Transverse colon (tissue), 4 donors: ENCODE data around the gene ZNRD2. TPM values are rescaled to one million over a fixed set of nuclear protein-coding genes. Genes with fewer than 3 reads are reported as not detected.
A peak's percentile ranks its signal among the peaks of the same experiment; 100 is the strongest.

Experiments
- DNase-seq: peaks from one replicate; pipeline ENCODE4 v3.0.0-alpha.2; 2019
- H3K27ac ChIP-seq, 4 donors: fragments of 200-600 bp; sonication (generic); 2 replicates each; pipeline ENCODE4 v1.5.1; 2016 to 2018; ENCODE audit warnings: inconsistent platforms in 4 of 4
- H3K27me3 ChIP-seq: fragments of 200-600 bp; sonication (generic); 2 replicates; pipeline ENCODE4 v1.5.1; 2017; ENCODE audit warnings: inconsistent platforms
- H3K36me3 ChIP-seq, 4 donors: fragments of 200-600 bp; sonication (generic); 2 replicates each; pipeline ENCODE4 v1.5.1; 2017 to 2019; ENCODE audit warnings: inconsistent platforms in 4 of 4
- H3K4me1 ChIP-seq, 4 donors: fragments of 200-600 bp; sonication (generic); 2 replicates each; pipeline ENCODE4 v1.5.1; 2017 to 2020; ENCODE audit warnings: inconsistent platforms in 4 of 4
- H3K4me3 ChIP-seq, 4 donors: fragments of 200-600 bp; sonication (generic); 1 replicate in 1 of 4; 2 replicates in 3 of 4; pipeline versions ENCODE4 v1.5.1 to v1.6.1; 2017 to 2019; ENCODE audit warnings: inconsistent platforms in 4 of 4
- H3K9me3 ChIP-seq, 2 donors: fragments of 200-600 bp; sonication (generic); 2 replicates each; pipeline ENCODE4 v1.5.1; 2017 to 2019; ENCODE audit warnings: inconsistent platforms in 2 of 2
- CTCF ChIP-seq, 5 experiments: fragments of 200-600 bp in 3 of 5; fragments of 450-650 bp in 2 of 5; sonication (generic) in 3 of 5; IDR thresholded peaks; 1 replicate in 2 of 5; 2 replicates in 3 of 5; pipeline ENCODE4 v1.5.1; 2016 to 2017; ENCODE audit warnings: antibody characterized with exemption in 5 of 5, inconsistent platforms in 3 of 5, mild to moderate bottlenecking in 2 of 5, moderate library complexity in 1 of 5
- EP300 ChIP-seq: sonication (generic); formaldehyde crosslinking; IDR thresholded peaks from one replicate; pipeline ENCODE4 v1.6.1; 2017; ENCODE audit warnings: antibody characterized with exemption, low read depth
- POLR2A ChIP-seq: fragments of 450-650 bp; IDR thresholded peaks from one replicate; pipeline ENCODE4 v1.6.1; 2016; ENCODE audit warnings: antibody characterized with exemption, mild to moderate bottlenecking, moderate library complexity
- POLR2AphosphoS5 ChIP-seq, 3 donors: sonication (generic); formaldehyde crosslinking; IDR thresholded peaks; one replicate each; pipeline ENCODE4 v1.6.1; 2016; ENCODE audit warnings: antibody characterized with exemption in 3 of 3
- WGBS, 2 donors: methylation state at CpG; one replicate each; pipeline ENCODE4 v1.1.5; 2018; ENCODE audit warnings: low coverage in 1 of 2; 5-methylcytosine and 5-hydroxymethylcytosine counted together
- in situ Hi-C, 4 donors: fragments of 200-750 bp; cut with MboI; loops; one replicate each; pipeline versions ENCODE4 v1.15.0 to v1.15.1; 2017; ENCODE audit warnings: low sequenced_read_pairs in 3 of 4, low pct_ligation_motif_present in 1 of 4, low pct_unique_long_range_greater_than_20kb in 1 of 4
- intact Hi-C: fragments of 100-400 bp; cut with DNase I; formaldehyde crosslinking; loops from one replicate; pipeline ENCODE4 v1.15.1; 2023; ENCODE audit warnings: low total_unique reads
- total RNA-seq, 4 donors: library from RNA; depleted of rRNA; stranded (reverse); fragments of >200 nt; gene quantifications; one replicate each; pipeline ENCODE4 v1.1.0, GENCODE V29; 2016

Gene ZNRD2
- total RNA-seq, 4 donors from 2014 or later: 6.4 to 38.4 (median 27.9) TPM

- H3K27me3 ChIP-seq: no peaks in the 10 kb centered on the region
- H3K4me1 ChIP-seq: peaks cover 34 to 54% (median 47%) of the 10 kb centered on the region in 4 donors
- WGBS, 2 donors: 34 to 36% methylated on average over 4 to 5 of the region's 5 CpGs
- TF ChIP-seq CTCF (IDR thresholded peaks at IDR 0.05) (no peak), POLR2AphosphoS5 (IDR thresholded peaks at IDR 0.05) (no peak), EP300 (no peak), POLR2A (no peak)
- intact Hi-C loops (no loop called here), in situ Hi-C loops (no loop called here)
- no peaks in the 10 kb centered on the region for H3K9me3 ChIP-seq
- no peaks in the 10 kb centered on the region for H3K36me3 ChIP-seq
- no peak overlapping the region for H3K4me3 ChIP-seq
- H3K27ac ChIP-seq: peak overlapping the region; percentile 85 to 92 (median 89)
- peak; percentile 64 for DNase-seq
Measured at GRCh38 chr11:65559951-65560537, 10.2 kb upstream of the ZNRD2 start.

- H3K4me1 ChIP-seq: peaks cover 27 to 51% (median 42%) of the 10 kb centered on the region in 4 donors
- peak; percentile 54 for DNase-seq
Measured at GRCh38 chr11:65560555-65561418, 9.5 kb upstream of the ZNRD2 start.

GRCh38 chr11:65562020-65562419 is 8.3 kb upstream of the ZNRD2 start:
- H3K9me3 ChIP-seq: no peaks in the 10 kb centered on the region
- intact Hi-C loops: no loop called here
- in situ Hi-C loops: no loop called here
- no peaks in the 10 kb centered on the region for H3K27me3 ChIP-seq
- H3K4me3 ChIP-seq: no peak overlapping the region
- no peak overlapping the region for H3K27ac ChIP-seq
- no peaks in the 10 kb centered on the region for H3K36me3 ChIP-seq
- DNase-seq: no peak
- WGBS, 2 donors: 83% methylated on average over 4 to 7 of the region's 7 CpGs
- H3K4me1 ChIP-seq: peaks cover 24 to 42% (median 31%) of the 10 kb centered on the region in 4 donors
- no peak for TF ChIP-seq POLR2AphosphoS5 (IDR thresholded peaks at IDR 0.05)
- TF ChIP-seq CTCF (IDR thresholded peaks at IDR 0.05): no peak
- TF ChIP-seq POLR2A: no peak
- no peak for TF ChIP-seq EP300

More at GRCh38 chr11:65560555-65561418, 9.5 kb upstream of the ZNRD2 start:
- Histone ChIP-seq H3K36me3 (no peaks in the 10 kb centered on the region), H3K9me3 (no peaks in the 10 kb centered on the region), H3K27ac (peak overlapping the region; percentile 85 to 92 (median 89)), H3K27me3 (no peaks in the 10 kb centered on the region), H3K4me3 (no peak overlapping the region)
- no peak for TF ChIP-seq POLR2A
- no peak for TF ChIP-seq CTCF (IDR thresholded peaks at IDR 0.05)
- no peak for TF ChIP-seq EP300
- no peak for TF ChIP-seq POLR2AphosphoS5 (IDR thresholded peaks at IDR 0.05)
- WGBS, 2 donors: 15 to 21% methylated on average over 8 to 15 of the region's 15 CpGs
- in situ Hi-C loops (no loop called here), intact Hi-C loops (no loop called here)

GRCh38 chr11:65562788-65563187 is 7.5 kb upstream of the ZNRD2 start:
- in situ Hi-C loops (no loop called here), intact Hi-C loops (no loop called here)
- Histone ChIP-seq H3K27ac (no peak overlapping the region), H3K4me1 (peaks cover 24 to 38% (median 29%) of the 10 kb centered on the region in 4 donors), H3K36me3 (no peaks in the 10 kb centered on the region), H3K9me3 (no peaks in the 10 kb centered on the region), H3K27me3 (no peaks in the 10 kb centered on the region), H3K4me3 (no peak overlapping the region)
- TF ChIP-seq CTCF (IDR thresholded peaks at IDR 0.05): no peak
- TF ChIP-seq POLR2A: no peak
- no peak for TF ChIP-seq EP300
- TF ChIP-seq POLR2AphosphoS5 (IDR thresholded peaks at IDR 0.05): no peak
- WGBS, 2 donors: 88 to 89% methylated on average over 9 of the region's 9 CpGs
- no peak for DNase-seq
